A172 (cell line): ENCODE results near the gene VENTX. TPM values are rescaled to one million over a fixed set of nuclear protein-coding genes. Genes with fewer than 3 reads are reported as not detected.
"Not testable (repeated sequence)": the region's sequence is repeated elsewhere in the genome, so short reads cannot be mapped to it uniquely, and the experiment has no call there.

Experiments used
- DNase-seq: peaks from one replicate; pipeline ENCODE4 v3.0.0-alpha.2; 2015; ENCODE audit warnings: low spot score
- total RNA-seq: library from RNA; depleted of rRNA; stranded (reverse); fragments of >200 nt; shearing (Covaris generic); gene quantifications from 2 replicates; pipeline ENCODE4 v1.2.3, GENCODE V29; 2014

VENTX gene
- total RNA-seq, 1 experiment from 2014 or later, result not detected

GRCh38 chr10:133254421-133255120, 16.9 kb downstream of the VENTX start:
- no peak for DNase-seq

GRCh38 chr10:133255323-133255722, 17.7 kb downstream of the VENTX start:
- no peak for DNase-seq

- no peak for DNase-seq
Measured at GRCh38 chr10:133257489-133258065, 19.9 kb downstream of the VENTX start.

DNA sequence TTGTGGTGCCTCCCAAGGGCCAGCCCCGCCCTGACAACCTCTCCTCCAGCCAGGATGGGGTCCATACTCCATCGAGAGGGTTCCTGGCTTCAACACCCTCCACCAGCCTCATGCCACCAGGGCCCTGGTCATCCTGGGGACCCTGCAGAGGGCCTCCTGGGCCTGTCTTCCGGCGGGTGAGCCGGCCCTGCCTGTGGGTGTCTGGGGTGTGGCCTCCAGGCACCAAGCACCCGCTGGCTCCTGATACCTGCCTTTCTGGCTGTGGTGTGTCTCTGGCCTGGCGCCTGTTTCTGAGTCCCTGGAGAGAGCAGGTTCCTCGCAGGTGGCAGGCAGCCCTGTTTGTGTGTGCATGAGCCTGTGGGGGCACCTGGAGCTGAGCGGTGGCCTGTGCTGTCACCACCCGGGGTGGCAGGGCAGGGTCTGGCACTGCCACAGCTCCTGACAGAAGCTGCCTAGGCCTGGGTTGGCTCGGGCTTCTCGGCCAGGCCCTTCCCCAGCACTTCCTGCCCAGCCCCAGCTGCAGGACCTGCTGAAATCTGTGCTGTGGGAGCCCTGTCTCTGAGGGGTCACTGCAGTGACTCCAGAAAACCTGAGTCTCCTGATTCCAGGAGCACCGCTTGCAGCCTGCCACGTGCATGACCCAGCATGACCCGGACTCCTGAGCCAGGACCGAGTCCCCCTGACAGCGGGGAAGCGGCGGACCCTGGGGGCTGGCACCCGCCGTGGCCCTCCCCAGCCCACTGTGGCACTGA, 20.6 kb downstream of the VENTX start:
- peak; percentile 19 for DNase-seq

- peak; percentile 98 for DNase-seq
Measured at GRCh38 chr10:133258818-133259601, 21.4 kb downstream of the VENTX start.

DNA sequence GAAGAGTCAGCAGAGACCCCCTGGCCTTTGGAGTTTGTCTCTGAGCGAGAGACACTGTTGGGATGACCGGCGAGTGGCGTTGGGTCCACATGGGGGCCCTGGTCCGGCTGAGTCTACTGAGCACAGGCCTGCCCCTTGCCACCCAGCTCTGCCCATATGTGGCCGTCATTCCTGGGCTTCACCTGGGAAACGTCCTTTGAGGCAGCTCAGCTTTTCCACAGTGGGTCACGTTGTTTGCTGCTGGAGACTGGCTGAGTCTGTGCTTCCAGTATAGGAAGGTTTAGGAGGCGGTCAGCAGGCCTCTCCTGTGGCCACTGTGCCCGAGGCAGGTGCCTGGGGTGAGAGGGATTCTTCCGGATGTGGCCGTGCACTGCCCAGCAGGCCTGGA, 21.9 kb downstream of the VENTX start:
- peak; percentile 38 for DNase-seq

- peak; percentile 37 for DNase-seq
Measured at GRCh38 chr10:133260895-133261725, 23.5 kb downstream of the VENTX start.

GRCh38 chr10:133261726-133262325, 24.2 kb downstream of the VENTX start:
- peak; percentile 22 for DNase-seq

- no peak for DNase-seq
Measured at GRCh38 chr10:133262696-133263095, 25.0 kb downstream of the VENTX start.

- DNase-seq, result no peak
Measured at GRCh38 chr10:133263674-133264073, 26.0 kb downstream of the VENTX start.

DNA sequence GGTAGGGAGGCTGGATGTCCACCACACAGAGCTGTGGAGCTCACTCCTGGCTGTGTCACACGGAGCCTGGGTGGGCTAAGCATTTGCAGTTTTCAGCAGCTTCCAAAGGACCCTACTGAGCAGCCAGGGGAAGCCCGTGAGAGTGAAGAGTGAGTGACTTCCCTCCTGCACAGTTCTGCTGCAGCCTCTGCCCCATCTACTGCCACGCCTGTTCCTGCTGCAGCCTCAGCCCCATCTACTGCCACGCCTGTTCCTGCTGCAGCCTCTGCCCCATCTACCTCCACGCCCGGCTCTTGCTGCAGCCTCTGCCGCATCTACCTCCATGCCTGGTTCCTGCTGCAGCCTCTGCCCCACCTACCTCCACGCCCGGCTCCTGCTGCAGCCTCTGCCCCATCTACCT, 26.8 kb downstream of the VENTX start:
- peak; percentile 16 for DNase-seq

- DNase-seq, result not testable (repeated sequence)
Measured at GRCh38 chr10:133265052-133265451, 27.4 kb downstream of the VENTX start.

DNA sequence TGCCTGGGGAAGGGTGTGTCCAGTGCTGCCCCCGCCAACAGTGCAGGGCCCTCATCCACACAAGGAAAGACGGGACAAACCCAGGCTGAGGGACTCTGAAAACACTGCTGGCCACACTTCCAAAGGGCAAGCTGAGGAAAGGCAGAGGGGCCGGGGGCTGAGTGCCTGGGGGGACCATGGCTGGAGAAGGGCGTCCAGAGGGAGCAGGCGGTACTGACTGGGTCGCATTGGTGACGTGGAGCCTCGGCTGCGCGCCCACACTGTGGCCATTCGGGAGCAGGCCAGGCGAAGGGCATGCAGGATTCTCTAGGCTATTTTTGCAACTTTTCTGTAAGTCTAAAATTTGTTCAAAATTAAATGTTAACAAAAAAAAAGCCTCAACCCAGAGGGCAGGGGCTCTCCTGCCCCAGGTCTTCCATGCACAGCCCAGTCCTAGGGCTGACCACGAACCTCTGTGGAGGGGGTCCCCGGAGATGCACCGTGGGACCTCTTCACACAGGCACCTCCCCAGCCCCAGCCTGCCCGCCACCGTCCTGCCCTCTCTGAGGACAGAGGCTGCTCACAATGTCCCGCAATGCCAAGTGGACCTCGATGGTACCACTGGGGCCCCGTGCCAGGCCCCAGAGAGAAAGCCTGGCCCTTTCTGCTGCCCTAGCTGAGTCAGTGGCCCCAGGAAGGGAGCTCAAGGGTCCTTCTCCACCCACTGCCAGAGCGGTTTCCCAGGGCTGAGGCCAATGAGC, 28.6 kb downstream of the VENTX start:
- DNase-seq, result no peak

DNA sequence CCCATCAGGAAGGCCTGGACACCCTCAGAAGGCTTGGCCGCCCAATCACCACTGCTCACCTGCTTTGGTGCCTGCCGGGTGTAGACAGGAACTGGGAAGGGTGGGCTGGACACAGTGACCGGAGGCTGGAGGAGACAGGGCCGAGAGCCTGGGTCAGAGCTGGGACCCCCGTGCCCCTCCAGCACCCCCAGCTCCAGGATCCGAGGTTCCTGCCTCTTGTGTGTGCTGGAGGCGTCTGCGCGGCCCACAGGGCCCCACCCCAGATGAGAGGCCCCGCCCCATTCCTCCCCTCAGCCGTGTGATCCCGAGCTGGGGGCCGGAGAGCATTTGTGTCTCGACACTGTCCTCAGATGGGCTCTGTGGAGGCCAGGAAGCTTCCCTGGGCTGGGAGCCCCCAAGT, 29.6 kb downstream of the VENTX start:
- DNase-seq, result no peak

DNA sequence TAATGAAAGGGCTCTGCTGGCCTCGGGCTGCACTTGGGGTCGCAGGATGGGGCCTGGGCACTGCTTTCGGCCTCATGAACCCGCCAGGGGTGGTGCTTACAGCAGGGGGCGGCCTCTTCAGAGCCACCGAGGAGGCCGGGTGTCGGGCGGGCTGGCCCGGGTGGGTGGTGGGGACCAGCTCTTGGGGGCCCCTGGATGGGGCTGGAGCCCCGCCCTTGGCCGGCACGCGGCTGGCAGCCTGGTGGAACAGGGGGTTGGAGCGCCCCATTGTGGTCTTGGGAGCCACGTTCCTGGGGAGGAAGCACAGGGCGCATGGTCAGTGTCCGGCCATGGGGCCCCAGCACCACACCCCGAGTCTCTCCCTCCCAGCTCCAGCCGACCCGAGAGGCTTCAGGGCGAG, 30.2 kb downstream of the VENTX start:
- no peak for DNase-seq

DNA sequence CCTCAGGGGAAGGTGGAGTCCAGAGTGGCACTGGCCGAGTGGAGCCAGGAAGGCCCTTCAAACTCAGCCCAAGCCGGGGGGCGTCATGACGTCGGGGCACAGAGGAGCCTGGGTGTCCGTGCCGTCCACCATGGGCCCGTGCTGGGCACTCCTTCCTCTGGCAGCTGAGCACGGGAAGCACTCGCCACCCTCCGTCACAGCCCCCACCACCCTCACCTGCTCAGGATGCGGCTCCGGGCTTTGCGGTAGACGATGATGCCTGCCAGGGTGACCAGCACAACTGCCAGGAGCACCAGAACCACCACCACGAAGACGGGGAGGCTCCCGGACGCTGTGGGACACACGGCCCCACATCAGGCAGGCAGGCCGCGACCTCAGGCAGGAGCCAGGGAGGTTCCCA, 30.9 kb downstream of the VENTX start:
- no peak for DNase-seq

DNA sequence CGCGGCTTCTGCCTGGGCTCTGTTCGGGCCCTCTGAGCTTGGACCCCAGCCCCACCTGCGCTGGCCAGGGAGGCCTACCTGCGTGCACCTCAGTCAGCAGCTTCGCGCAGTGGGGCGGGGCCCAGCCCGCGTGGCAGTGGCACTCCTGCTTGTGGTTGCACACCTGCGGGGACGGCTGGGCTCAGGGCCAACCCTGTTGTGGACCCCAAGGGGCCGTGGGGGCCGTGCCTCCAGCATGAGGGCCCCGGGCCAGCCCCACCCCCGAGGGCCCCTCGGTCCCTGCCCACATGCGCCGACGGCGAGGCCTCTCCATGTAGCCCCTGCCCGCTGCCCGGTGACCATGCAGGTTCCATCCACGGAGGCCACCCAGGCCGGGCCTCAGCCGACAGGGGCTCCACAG, 31.7 kb downstream of the VENTX start:
- DNase-seq, result no peak

GRCh38 chr10:133270204-133270603, 32.5 kb downstream of the VENTX start:
- DNase-seq, result no peak

GRCh38 chr10:133270773-133271297, 33.2 kb downstream of the VENTX start:
- no peak for DNase-seq
